Measurements from ENCODE around the gene INHA.

INHA gene

DNA sequence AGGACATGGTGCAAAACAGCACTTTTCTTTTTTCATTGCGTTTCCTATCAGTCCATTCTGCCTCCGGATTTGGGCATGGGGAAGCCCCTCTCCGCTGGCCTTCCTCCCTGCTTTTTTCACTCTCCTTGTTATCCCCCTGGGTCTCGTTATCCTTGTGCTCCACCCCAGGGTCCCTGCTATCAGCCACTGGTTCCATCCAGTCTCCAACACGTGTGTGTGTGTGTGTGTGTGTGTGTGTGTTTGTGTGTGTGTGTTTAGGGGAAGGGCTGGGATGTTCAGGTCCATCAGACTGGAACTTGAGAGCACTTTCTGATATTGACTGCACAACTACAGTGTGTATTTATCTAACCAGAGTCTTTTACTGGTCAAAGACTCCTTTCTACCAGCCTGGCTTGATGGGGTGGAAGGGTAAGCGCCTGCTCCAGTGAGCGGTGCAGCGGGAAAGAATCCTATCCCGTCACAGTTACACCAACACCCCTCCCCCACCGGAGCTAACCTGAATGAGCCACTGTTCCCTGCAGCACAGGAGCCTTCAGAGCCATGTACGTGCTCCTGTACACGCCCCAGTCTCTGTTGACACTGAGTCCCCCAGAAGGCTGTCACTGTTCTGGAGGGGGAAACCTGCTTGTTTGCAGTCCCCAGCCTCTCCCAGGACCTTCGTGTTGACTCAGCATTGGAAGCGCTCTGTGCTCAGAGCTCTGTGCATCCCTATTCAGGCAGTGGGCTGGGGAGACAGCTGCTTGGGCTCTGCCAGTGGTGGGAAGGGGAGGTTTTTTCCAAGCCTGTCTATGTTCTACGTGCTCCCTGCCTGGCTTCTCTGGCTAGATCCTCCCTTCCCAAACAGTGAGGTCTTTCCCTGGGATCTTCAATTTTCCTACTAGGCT lies 4.6 kb downstream of the INHA start:
- no peak for DNase-seq

DNA sequence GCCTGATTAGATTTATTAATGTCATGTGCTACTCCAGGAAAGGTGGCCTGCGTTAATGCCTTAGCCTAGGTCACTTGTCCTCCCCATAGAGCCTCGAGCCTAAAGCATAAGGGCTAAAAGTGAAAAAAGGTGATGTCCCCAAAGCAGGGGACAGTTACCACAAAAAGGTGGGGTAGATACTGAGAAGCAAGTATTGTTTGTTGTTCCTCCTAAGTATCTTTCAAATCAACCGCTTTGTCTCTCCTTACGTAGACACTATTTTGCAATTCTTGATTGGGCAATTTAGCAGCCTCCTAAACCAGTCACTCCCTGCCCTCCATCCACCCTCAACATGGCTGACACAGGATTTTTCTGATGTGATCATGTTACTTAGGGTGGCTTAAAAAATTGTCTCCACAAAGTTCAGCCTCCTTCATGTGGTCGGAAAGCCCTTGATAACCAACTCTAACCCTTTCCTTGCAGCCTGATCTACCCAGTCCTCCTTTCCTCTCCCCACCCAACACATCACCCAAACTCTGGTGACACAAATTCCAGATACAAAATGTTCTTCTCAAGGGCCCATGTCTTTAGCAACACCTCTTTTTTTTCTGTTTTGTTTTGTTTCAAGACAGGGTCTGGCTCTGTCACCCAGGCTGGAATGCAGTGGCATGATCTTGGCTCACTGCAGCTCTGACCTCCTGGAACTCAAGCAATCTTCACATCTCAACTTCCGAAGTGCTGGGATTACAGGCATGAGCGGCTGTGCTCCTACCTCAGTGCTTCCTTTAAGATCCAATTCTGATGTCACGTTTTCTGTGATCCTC lies 6.9 kb downstream of the INHA start:
- DNase-seq: no peak

DNA sequence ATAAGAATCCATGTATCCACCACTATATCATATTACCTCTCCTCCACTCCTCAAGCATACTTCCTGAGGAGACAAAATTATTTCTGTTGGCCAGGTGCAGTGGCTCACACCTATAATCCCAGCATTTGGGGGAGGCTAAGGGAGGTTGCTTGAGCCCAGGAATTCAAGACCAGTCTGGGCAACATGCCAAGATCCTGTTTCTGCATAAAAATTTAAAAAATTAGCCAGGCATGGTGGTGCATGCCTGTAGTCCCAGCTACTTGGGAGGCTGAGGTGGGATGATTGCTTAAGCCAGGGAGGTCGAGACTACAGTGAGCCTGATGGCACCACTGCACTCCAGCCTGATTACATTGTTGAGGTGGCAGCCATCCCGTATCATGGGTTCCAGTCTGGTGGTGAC lies 9.2 kb downstream of the INHA start:
- no peak for DNase-seq

DNA sequence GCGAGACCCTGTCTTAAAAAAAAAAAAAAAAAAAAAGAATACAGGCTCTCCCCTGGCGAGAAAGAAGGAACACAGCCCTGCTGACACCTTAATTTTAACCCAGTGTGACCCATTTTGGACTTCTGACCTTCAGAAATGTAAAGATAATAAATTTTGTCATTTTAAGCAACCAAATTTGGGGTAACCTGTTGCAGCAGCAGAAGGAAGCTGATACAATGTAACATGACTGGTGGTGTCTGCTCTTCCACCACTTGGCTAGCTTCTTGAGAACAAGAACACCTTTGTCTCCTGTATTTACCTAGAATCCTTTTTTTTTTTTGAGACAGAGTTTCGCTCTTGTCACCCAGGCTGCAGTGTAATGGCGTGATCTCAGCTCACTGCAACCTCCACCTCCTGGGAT lies 19.0 kb downstream of the INHA start:
- no peak for DNase-seq

DNA sequence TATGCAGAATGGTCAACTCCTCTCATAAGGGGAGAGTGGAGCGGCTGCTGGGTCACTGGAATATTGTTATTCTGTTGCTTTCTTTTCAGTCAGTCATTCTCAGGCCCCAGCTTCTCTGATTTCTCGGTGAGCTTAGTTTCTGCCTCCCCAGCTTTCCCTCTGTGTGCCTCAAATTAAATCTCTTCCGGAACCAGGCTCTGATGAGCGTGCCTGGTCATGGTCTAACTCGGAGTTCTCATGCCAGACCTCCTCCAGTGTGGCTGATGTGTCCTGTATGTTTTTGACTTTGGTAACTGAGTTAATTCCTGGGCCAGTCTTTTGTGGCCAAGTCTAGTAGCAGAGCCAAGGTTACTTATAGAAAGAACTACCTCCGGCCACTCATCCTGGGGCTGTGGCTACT lies 20.6 kb downstream of the INHA start:
- DNase-seq: no peak

DNA sequence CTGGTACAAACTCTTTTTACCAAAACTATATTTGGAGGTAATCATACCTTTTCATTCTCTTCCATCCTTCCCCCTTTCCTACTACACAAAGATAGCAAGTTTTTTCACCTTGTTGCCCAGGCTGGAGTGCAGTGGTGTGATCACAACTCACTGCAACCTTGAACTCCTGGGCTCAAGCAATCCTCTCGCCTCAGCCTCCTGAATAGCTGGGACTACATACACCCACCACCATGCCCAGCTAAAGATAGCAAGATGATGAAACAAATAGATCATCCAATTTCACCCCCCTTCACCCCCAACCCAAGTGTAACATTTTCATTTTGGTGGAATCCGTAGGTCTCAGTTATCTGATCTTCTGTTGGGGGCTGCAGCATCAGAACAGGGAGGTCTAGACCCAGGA lies 21.0 kb downstream of the INHA start:
- DNase-seq: no peak

DNA sequence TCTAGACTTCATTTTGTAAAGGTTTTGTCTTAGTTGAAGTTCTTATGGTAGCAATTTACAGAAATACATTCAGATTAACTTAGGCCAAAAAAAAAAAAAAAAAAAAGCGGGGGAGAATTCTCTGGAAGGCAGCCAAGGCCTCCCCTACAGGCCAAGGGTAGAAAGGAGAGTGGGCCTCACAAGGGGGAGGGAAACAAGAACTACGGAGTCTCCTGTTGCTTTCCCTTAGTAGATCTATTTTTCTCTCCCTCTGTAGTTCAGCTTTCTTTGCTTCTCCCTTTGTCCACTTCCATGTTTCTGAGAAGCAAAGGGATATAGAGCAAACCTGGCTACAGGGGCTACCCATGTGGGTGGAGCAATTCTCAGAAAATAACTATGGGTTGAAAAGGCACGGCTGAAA lies 23.1 kb downstream of the INHA start:
- DNase-seq: peak; percentile 35 to 44

DNA sequence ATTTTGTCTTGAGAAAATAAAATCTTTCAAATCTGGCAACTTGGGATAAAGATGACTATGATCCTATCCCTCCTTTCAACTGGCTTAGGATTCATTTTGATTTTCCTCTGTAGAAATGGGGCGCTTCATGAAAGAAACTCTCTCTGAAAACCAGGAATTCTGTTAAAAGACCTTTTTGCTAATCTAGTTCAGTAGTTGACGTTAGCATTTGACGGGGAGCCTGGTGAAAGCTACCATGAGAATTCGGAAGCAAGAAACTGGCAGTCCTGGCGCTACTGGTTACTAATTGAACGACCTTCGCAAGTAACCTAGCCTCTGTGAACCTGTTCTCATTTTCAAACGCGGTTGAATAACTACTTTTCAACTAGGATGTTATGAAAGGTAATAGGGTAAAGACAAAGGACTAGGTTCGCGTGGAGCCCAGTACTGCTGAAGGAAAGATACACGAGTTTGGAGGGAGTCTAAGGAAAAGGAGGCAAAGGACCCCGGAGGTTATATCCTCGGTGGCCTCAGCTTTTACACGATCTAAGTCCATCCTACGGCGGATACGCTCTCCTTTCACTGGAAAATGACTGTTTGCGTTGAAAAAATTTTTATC lies 24.9 kb downstream of the INHA start:
- DNase-seq: peak in 1 of 2 experiments; percentile 26

DNA sequence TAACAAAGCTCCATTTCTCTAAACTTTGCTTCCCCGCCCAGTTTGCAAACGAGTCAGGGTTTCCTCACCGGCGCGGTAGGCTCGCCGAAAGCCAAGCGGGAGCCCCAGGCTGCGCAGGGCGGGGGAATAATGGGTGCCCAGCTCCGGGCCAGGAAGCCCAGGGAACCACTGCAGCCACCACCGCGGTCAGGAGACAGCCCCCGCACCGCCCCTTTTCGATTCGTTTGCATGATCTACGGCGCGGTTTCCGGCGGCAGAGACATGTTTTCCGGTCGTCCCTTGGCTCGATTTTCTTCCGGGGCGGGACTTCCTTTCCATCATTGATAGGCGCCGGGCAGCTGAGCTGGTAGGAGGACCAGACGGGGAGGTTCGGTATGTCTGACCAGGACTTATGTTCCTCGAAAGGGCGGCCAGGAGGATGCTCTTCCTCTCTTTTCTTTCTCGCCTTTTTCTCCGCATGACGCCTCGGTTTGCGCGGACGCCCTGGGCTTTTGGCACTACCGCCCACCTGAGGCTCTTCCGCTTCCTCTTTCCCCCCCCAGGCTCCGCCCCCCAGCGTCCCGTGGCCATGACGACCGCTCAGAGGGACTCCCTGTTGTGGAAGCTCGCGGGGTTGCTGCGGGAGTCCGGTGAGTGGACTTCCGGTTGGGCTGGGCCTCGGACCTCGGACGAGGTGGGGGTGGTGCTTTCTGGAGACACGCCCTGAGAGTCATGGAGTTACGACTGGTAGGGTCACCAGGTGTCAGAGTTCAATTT lies 25.6 kb downstream of the INHA start, which contains the start of gene STK11IP:
Gene STK11IP (plus strand): TSS at position 306 of the 756 bp plus-strand sequence. CDS start 263 bp downstream, at position 569.
- peak; percentile 79 to 84 for DNase-seq

DNA sequence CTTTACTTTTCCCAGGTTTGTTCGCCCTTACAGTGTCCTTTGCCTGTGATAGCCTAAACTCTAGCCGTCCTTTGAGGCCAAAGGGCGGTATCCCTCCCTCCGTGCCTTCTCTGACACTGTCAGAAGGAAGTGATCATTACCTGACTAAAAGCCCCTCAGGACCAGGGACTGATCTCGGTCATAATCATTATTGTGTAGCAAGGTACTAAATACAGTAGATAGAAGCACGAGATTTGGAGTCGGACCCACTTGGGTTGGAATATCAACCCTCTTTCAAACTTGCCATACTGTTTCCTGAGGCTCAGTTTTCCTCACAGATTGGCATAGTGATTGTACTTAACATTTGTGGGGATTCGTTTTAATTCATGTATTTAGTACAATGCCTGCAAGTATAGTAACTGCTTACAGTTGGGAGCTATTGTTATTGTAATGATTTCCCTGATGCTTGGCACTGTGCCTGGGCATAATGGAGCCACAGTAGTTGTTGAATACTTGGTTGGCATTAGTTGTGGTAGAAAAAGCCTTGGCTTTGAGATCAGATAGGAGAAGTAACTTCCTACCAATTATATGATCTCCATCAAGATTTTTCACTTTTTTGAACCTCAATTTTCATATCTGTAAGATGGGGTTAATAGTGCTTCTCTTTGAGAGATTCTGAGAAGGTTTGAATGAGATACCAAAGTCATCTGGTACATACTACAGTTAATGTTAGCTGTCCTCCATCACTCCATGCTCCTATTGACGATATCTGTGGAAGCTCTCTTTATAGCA lies 26.4 kb downstream of the INHA start:
- DNase-seq: no peak

DNA sequence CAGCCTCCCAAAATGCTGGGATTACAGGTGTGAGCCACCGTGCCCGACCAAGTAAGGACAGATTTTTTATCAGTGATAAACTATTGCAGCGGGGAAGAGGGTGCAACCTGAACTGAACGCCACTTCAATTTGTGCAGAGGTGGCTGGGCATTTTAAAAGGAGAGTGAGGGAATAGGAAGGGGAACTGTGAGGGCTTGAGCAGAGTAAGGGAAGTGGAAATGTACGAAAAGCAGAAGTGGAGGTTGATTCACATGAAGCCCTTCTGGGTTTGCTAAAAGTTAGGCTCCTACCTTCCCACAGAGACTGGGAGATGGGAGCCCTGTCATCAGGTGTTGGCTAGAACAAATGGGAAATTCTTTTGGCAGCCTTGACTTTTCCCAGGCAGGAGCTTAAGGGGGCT lies 31.7 kb downstream of the INHA start:
- DNase-seq: peak; percentile 65 to 74

DNA sequence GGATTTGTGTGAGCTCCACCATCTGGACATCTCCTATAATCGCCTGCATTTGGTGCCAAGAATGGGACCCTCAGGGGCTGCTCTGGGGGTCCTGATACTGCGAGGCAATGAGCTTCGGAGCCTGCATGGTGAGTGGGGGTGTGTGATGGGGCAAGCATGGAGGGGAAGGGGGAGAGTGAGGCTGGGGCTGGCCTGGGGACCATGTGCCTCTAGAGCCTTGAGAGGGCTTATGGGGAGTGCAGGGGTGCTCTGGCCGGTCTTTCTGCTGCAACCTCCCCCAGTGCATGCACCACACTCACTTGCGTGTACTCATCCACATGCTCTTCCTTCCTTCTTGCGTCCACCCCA lies 33.5 kb downstream of the INHA start:
- no peak for DNase-seq

DNA sequence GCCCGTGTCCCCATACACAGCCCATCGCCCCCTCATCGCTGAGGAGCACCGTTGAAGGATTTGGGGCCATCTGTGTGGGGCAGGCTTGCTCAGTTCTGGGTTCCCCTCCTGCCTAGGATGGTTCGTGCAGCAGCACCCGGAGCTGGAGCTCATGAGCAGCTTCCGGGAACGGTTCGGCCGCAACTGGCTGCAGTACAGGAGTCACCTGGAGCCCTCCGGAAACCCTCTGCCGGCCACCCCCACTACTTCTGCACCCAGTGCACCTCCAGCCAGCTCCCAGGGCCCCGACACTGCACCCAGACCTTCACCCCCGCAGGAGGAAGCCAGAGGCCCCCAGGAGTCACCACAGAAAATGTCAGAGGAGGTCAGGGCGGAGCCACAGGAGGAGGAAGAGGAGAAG lies 35.8 kb downstream of the INHA start:
- peak; percentile 67 to 78 for DNase-seq

DNA sequence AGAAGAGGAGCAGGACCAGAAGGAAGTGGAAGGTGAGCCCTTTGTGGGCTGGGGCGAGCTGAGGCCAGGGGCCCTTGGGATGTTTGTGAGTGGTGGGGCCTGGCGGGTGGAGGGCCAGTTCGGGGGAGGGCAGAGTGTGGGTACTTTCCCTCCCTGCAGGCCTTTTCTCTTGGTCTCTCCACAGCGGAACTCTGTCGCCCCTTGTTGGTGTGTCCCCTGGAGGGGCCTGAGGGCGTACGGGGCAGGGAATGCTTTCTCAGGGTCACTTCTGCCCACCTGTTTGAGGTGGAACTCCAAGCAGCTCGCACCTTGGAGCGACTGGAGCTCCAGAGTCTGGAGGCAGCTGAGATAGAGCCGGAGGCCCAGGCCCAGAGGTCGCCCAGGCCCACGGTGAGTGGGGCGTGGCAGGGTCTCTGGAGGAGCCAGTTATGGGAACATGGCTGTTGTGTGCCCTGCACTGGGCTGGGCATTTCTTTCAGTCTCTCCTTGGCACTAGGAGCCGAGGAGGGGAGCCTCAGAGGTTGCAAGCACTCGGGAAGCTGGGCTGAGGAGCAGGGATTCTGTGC lies 36.4 kb downstream of the INHA start:
- DNase-seq: no peak

DNA sequence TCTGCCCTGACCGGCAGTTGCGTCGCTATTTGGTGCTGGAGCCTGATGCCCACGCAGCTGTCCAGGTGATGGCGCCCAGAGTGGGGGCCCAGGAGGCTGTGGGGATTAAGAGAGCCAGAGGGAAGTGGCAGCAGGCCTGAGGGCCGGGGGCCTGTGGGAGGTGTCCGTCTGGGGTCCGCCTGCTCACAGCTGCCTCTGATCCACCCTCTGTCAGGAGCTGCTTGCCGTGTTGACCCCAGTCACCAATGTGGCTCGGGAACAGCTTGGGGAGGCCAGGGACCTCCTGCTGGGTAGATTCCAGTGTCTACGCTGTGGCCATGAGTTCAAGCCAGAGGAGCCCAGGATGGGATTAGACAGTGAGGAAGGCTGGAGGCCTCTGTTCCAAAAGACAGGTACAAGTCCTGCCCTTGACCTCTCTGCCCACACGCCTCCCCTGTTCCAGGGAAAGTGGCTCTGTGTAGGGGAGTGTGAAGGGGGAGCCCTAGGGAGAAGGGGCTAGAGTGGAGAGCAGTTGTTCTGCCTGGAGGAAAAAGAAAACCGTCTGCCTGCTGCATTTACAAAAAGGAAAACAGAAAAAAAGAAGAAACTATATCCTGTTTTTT lies 37.1 kb downstream of the INHA start:
- no peak for DNase-seq

DNA sequence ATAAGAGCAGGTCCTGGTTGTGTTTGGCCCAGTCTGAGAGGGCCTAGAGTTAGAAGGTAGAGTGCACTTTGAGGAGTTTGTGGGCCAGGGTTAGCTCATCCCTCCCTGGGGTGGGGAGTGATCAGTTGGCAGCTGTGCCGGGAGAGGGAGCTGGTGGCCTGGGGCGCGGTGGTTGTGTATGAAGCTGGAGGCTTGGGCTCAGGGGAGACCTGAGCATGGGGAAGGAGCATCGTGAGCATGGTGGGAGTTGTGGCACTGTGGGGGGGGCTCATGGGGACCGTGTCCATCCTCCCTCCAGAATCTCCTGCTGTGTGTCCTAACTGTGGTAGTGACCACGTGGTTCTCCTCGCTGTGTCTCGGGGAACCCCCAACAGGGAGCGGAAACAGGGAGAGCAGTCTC lies 39.2 kb downstream of the INHA start:
- no peak for DNase-seq

DNA sequence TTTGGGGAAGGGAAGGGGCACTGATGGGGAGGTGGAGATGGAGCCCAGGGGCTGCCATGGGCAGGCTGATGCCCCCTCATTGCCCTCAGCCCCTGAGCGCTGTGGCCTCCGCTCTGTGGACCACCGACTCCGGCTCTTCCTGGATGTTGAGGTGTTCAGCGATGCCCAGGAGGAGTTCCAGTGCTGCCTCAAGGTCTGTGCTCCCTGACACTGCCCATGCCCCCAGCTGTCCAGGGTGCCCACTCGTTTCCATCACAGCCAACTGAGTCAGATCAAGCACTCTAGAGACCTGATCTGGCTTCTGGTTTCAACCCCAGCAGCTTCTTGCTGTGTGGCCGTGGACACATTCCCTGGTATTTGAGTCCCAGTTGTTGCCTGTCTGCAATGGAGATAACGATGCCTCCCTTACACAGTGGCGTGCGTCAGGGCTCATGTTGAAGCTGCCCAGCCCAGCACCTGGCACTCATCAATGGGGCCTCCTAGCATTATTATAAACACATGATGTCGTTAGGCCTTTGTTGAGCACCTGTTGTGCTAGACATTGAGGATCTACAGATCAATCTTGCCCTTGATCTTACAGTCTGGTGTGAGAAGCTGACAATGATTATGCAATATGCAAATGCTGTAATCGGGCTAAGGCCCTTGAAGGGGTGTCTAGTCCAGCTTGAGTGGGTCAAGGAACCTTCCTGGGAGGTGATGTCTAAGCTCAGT lies 39.9 kb downstream of the INHA start:
- DNase-seq: no peak

DNA sequence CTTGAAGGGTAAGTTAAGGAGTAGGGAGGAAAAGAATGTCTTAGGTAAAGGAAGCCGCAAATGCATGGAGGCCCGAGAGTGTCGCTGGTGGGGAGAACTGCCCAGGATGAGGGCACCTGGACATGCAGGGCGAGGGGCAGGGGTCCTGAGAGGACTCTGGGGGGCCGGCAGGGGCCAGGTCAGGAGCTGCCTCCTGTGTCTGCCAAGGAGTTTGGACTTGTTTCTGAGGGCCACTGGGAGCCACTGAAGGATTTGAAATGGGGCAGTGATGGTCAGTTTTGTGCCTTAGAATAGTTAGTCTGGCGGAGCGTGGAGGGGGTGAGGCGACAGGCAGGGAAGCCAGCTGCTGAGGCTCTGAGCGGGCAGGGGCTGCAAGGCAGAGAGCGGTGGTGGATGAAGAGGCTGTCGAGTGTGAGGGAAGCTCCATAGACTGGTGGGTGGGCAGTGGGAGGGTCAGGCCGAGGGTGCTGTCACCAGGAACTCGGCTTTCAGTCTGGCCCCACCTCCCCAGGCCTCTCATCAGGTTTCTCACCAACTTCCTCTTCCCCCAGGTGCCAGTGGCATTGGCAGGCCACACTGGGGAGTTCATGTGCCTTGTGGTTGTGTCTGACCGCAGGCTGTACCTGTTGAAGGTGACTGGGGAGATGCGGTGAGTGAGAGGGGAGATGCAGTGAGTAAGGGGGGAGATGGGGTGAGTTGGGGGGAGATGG lies 40.6 kb downstream of the INHA start:
- DNase-seq: no peak

DNA sequence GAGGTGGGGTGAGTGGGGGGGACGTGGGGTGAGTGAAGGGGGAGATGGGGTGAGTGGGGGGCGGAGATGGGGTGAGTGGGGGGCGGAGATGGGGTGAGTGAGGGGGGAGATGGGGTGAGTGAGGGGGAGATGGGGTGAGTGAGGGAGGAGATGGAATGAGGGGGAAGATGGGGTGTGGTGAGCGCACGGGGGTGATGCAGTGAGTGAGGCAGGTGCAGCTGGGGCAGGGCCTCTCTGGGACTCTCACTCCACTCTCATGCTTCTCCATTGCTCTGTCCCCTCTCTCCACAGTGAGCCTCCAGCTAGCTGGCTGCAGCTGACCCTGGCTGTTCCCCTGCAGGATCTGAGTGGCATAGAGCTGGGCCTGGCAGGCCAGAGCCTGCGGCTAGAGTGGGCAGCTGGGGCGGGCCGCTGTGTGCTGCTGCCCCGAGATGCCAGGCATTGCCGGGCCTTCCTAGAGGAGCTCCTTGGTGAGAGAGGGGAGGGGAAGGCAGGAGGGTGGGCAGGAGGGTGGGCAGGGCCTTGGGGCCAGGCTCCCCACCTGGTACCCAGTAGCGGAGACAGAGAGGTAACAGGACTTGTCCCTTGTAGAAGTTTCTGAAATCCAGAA lies 41.5 kb downstream of the INHA start:
- DNase-seq: no peak

All from Kasumi-1 (cell line).